Measurements from ENCODE around the gene FRK.

DNA sequence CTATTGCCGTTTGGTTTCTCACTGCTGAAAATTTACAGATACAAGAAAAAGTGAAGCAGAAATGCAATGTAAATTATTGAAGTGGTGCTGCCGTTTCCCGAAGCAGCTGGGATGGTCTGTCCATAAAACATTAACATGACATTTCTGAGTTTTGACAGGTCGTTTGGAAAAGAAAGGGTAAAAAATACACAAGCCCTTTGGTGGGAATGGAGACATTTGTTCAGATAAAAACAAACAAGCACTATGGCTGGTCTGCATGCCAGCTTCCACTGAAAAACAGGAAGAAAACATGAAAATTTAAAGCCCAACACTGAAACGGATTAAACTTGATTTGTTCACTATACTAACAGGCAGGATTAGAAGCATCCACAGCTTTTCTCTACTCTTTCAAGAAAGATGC is 155.2 kb downstream of the FRK start:
- no peak for TF ChIP-seq POLR2AphosphoS5 (IDR thresholded peaks at IDR 0.05; ENCODE audit: low read depth, low read length)
- no peak for TF ChIP-seq POLR2A (IDR thresholded peaks at IDR 0.05; ENCODE audit: low read depth, low read length)
- TF ChIP-seq TAF1 (IDR thresholded peaks at IDR 0.05; ENCODE audit: borderline replicate concordance, low read depth, low read length) = no peak

Measured in GM12892 (cell line).